HG03439 (cell line): ENCODE measurements around the gene POC1B.
"Not testable (repeated sequence)": the region's sequence is repeated elsewhere in the genome, so short reads cannot be mapped to it uniquely, and the experiment has no call there.

ENCODE experiments used
- ATAC-seq: cut with Tn5 transposase; IDR thresholded peaks from one replicate; pipeline ENCODE4 v1.9.1; 2021; ENCODE audit warnings: mild to moderate bottlenecking, moderate library complexity; ENCODE audit not compliant: unreplicated experiment

POC1B gene

DNA sequence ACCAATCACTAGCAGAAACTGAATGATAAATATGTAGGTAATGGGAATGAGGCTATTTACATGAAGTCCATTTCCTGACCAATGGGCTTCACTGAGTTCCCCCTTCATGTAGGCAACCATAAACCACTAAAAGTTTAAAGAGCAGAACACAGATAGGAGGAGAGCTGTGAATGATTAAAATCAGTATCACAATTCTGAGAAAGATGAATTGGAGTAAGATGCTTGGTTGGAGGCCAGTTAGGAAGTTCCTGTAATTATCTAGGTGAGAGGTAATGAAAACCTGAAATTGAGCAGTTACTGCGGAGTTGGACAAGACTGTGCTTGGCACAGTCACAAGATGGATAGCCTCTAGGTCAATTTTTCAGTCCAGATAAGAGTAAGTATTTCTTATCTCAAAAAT lies 57.8 kb downstream of the POC1B start:
- no peak for ATAC-seq

DNA sequence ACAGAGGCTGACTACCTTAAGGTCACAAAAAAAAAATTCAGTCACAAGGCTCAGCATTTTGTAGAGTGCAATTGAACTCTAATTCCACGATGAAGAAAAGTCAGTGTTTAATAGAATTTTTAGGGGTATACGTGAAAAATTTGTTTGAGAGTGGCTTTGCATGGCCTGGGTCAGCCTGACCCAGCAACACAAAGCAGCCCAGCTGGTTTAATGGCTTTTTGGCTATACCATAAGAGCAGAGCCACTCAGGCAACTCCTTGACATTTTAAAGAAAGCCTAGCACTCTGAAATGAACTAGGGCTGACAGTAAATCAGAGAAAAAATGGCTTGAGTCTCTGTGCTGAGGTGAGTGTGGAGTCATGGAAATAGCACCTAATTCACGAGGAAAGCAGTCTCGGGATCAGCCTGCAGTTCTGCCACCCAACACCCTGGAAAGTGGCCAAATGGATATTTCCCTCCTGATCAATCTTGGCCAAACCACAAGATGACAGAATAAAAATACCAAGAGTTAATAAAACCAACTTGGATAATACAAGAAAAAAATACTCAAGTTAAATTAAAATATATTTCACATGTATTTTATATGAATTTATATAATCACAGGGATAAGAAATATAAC lies 60.8 kb downstream of the POC1B start:
- ATAC-seq, result no peak

GRCh38 chr12:89461649-89462612 lies 63.9 kb downstream of the POC1B start:
- peak; percentile 97 for ATAC-seq

GRCh38 chr12:89461190-89461589 lies 64.7 kb downstream of the POC1B start:
- no peak for ATAC-seq

DNA sequence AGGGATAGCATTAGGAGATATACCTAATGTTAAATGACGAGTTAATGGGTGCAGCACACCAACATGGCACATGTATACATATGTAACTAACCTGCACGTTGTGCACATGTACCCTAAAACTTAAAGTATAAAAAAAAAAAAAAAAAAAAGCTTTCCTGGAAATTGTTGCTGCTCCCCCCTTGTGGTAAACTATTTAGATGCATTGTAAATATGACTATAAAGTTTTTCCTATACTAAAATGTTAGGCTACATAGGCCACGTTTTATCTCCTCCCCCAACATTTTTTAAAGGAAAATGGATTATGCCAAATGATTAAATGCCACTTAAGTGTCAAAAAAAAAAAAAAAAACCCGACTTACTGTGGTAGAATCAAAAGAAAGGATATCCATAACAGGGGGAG lies 66.6 kb downstream of the POC1B start:
- ATAC-seq, result not testable (repeated sequence)

GRCh38 chr12:89456565-89456964 lies 69.3 kb downstream of the POC1B start:
- no peak for ATAC-seq

DNA sequence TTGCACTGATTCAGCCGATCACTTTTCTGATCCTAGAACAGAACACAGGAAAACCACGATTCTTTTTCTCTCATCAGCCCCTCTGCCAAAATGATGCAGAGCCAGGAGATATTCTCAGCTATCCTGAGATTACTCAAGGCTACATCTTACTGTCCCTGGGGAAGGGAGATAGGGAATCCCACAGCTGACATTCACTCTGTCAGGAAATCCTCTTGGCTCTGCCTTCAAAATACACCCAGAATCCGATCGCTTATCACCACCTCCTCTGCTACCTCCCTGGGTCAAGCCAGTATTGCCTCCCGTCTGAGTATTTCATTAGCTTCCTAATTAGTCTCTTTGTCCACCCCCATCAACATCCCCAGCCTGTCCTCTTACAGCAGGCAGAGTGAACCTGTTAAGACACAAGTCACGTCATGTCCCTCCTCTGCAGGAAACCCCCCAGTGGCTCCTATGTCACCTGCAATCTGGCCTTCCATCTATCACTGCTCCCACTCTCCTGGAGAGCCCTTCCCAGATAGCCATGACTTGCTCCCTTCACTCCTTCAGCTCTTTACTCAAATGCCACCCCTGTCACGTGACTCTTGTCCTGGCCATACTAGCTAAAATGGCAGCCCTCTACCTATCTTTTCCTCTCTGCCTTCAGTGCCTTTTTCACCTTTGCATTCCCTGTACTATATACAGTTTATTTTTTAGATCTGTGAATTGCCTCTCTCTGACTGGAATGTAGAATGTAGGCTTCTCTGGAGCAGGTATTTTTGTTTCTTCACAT lies 71.6 kb downstream of the POC1B start:
- no peak for ATAC-seq

- ATAC-seq, result no peak
Measured at GRCh38 chr12:89453121-89453978, 72.5 kb downstream of the POC1B start.

DNA sequence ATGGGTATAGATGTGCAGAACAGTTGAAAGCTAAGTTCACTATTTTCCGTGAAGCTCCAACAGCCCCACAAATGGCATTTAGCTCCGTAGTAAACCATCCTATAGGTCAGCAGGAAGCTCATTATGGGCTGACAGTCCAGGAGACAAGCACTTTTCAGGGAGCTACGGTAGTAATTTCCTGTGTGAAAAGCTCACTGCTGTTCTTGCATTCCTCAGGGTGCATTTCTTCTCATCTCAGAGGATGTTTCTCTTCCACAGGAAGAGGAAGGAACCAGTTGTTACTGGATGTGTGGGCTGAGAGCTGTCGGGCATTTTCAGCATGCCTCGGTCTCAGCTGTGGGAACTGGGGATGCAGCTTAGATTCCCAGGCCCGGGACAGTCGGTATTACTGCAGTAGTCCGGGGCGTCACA lies 74.0 kb downstream of the POC1B start:
- no peak for ATAC-seq

GRCh38 chr12:89450907-89451306 lies 74.9 kb downstream of the POC1B start:
- ATAC-seq, result no peak

GRCh38 chr12:89448951-89449371 lies 76.9 kb downstream of the POC1B start:
- ATAC-seq, result no peak

DNA sequence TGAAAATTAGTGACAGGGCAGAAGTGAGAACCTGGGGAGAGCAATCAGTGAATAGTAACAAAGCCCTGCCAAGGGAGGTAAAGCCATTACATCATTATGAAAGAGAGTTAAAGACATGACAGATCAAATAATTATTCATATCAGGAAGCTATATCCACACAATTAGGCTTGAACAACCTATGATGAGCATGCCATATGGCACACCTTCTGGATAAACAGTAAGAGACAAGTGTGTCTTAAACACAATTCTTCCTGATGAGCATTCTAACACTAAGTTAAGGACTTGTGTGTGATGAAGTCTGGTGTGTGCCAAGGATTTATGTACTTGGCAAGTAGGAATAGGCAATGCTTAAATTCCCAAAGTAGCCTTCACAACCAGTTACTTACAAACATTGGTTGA lies 77.3 kb downstream of the POC1B start:
- no peak for ATAC-seq

GRCh38 chr12:89439941-89440340 lies 85.9 kb downstream of the POC1B start:
- no peak for ATAC-seq

DNA sequence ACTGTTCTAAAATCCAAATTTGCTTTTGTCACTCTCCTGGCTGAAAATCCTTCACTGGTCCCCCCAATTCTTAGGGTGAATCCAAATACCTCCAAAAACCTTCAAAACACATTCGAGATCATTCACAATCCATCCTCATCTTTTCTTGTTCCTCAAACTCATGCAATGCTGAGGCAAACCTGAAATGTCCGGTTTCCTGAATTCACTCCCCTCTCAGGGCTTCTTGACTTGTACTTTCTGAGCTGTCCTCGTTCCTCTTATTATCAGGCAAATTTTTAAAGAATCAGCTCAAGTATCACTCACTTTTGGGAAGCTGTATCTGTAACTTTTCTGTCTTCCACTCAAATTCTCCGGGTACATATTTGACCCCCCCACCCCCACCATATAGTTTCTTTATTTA lies 88.6 kb downstream of the POC1B start:
- no peak for ATAC-seq

DNA sequence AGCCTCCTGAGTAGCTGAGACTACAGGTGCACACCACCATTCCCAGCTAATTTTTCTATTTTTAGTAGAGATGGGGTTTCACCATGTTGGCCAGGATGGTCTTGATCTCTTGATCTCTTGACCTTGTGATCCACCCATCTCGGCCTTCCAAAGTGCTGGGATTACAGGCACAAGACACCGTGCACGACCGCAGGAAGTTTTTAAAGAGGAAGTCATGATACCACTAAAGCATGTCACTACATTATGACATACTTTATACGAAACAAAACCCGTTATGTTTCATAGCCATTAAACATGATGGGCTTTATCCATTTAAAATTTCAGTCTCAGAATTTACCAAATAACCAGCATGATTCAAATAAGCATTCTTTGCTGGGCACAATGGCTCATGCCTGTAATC lies 89.8 kb downstream of the POC1B start:
- no peak for ATAC-seq

GRCh38 chr12:89433634-89434033 lies 92.2 kb downstream of the POC1B start:
- ATAC-seq, result no peak

- no peak for ATAC-seq
Measured at GRCh38 chr12:89432396-89432795, 93.5 kb downstream of the POC1B start.

DNA sequence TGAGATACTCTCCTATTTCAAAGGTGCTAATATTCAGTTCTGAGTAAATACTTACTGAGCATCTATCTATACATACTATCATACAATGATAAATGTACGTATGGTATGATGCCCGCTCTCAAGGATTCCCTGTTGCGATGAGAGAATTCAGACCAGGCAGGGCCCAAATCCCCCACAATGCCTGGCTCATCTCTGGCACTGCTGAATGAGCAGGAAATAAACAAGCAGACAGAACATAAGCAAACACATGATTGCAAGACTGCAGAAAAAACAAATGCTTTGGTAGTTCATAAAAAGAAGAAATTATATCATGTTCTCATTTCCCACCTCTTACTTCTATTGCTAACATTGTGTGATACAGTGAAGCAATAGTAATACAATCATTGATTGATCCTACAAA lies 96.3 kb downstream of the POC1B start:
- ATAC-seq, result no peak

DNA sequence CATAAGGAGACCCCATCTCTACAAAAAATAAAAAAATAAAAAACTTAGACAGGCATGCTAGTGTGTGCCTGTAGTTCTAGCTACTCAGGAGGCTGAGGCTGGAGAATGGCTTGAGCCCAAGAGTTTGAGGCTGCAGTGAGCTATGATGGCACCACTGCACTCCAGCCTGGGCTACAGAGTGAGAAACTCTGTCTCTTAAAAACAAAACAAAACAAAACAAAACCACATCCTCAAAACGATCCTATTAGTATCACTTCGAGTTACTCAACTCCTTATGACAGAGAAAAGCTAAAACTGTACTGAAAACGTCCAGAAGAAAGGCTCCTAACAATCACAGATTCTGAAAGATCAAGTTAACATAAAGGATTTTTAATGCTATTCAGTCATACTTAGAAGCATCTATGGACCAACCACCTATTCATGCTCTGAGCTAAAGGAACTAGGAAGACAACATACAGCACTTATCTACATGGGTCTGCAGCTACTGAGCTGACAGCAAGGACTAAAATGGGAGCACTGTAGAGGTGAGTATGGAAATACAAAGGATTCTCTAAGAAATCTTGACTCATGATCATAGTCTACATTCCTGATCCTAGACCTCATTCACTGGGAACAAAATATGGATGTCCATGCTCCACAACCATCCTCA lies 98.2 kb downstream of the POC1B start:
- no peak for ATAC-seq

DNA sequence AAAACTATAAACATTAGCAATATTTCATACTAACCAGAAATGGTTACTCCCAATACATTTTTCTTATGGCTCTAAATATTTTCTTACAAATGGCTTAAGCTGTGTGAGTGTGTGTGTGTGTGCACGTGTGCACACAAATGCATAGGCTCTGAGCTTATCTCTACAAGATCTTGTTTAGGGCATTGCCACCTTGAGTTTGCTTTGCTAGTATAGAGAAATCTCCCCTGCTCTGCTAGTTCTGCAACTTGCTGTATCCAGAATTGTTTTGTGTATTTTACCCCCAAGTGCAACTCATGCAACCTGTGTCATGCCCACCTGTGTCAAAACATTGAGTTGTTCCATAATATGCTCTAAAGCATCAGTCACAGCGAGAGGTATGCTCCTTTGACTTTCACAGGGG lies 101.0 kb downstream of the POC1B start:
- no peak for ATAC-seq
